IPS-NIHi7 (cell line): ENCODE measurements around the gene NCAPH2.

Source experiments
- DNase-seq: peaks from one replicate; pipeline ENCODE4 v3.0.0; 2012; ENCODE audit warnings: mixed read lengths; ENCODE audit errors: extremely low spot score

NCAPH2 gene

DNA sequence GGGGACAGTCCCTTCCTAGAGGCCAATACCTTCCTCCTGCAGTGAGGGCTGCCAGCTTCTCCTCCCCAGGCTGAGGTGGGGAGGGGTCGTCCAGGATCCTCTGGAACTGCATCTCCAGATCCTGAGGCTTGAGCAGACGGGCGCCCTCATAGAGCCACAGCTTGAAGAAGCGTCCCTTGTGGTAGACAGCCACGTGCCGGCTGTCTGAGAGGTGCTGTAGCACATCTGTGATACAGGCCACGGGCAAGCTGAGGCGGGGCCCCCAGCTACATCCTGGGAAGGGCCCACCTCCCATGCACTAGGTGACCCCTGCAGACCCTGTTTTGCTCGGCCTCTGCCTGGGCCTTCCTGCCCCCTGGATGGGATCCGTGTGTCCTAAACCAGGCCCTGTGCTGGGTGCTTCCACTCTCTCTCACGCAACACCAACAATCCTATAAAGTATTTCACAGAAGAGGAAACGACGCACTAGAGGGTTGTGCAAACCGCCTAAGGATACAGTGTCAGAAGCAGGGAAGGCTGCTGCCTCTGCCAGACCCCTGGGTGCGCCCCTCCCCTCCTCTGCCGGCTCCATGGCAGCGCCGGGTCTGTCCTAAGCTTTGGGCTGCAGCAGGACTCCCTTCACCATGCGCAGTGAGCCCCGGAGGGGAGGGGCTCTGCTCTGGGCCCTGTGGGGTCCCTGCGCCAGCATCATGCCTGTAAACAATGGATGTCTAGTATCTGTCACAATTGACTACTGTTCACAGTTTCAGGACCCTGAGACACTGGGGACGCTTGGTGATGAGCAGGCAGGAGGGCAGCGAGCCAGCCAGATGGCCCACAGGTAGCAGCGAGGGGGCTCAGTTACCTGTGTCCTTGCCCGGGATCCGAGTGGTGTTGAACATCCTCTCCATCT is 65.7 kb downstream of the NCAPH2 start:
- no peak for DNase-seq

DNA sequence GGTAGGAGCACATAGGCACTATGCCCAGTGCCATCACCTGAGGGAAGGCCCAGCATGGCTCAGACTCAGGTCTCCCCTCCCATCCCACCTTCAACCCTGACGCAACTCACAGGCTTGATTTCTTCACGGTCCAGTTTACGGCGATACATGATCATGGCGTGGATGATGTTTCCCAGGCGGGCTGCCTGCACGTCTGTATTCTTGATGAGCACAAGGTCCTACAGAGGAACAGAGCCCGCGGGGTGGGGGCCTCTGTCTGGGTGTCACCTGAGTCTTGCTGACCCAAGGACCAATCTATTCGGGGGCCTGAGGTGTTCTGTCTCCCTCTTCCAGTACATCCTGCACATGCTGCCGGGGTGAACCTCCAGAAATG is 66.3 kb downstream of the NCAPH2 start:
- DNase-seq = no peak
